Mucosa of gallbladder (tissue), 1 donor: ENCODE data around the gene LRP1B. TPM values are rescaled to one million over a fixed set of nuclear protein-coding genes. Genes with fewer than 3 reads are reported as not detected.
"Not testable (repeated sequence)": the region's sequence is repeated elsewhere in the genome, so short reads cannot be mapped to it uniquely, and the experiment has no call there.

Source experiments
- DNase-seq: peaks from one replicate; pipeline ENCODE4 v3.0.0-alpha.2; 2020; ENCODE audit warnings: low spot score
- total RNA-seq: library from RNA; stranded (reverse); gene quantifications from one replicate; pipeline ENCODE4 v1.2.1, GENCODE V29; 2021
- donor health status: DM: no; HTN: no; CAD: no.

Gene LRP1B
- total RNA-seq, 1 donor from 2014 or later = 0.26 TPM

DNA sequence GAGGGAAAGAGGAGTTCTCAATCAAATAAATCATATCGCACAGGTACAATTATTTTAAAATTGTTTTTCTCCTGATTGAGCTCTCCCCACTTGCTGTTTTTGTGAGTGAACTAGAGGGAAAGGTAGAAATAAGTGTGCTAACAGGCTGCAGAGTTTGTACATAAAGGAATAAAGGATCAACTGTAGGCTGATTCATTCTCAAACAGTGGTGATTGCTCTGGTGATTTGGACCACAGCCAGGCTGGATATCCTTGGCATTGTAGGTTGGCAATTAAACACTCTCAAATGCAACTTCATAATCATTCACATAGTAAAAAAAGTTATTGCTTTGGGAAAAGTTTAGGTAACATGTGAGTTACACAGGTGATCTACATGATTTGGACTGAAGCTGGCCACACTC, 29.8 kb downstream of the LRP1B start:
- no peak for DNase-seq

- no peak for DNase-seq
Observed at GRCh38 chr2:142100139-142100873, 30.5 kb downstream of the LRP1B start.

DNA sequence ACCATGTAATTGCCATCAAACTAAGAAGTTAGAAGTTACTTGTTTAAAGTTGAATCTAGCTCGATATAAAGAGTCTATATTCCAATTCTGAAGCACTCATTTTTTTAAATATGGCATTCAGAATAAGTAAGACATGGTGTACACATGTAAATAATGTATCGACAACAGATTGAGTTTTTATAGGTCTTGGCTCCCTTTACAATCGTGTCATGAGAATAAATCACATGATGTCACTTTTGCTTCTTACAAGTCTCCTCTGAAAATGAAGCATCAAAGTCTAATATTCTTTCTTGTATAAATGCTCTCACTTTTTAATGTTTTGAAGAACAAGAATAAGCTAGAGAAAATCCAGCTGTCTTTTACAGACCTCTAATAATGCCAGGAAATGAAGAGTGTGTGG, 33.1 kb downstream of the LRP1B start:
- DNase-seq = no peak

DNA sequence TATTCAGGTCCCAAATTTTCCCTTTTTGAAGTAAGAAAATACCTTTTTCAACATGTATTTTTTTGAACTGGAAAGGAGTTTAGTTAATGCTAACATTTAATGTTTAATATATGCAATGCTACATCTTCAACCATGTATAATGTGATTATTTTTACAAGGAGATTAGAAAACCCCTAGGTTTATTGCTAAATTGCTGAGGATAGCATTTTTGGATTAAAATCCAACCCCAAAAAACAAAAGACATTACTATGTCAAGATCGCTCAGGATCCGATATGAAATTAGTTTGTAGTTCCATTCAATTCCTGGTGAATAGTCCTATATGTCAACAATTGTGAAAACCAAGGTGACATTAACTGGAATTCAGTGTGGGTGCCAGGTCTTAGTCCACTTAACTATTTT, 35.2 kb downstream of the LRP1B start:
- no peak for DNase-seq

DNA sequence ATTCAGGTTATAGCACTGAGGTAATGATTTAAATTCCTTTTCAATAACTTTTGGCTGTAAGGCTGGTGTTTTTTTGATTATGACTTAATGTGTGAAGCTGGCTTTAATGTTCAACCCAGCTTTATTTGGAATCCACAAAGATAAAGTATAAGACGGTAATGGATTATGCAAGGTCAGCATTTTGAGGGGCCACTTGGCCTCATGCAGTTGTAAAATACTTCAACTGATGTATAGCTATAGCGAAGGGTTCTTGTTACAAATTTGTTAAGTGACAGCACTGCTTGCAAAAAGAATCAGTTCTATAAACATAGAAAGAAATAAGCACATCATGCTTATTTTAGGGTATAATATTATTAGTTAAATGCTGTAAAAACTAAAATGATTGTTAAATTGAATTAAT, 36.6 kb downstream of the LRP1B start:
- DNase-seq = no peak

GRCh38 chr2:142088058-142088568, 42.7 kb downstream of the LRP1B start:
- no peak for DNase-seq

- DNase-seq = not testable (repeated sequence)
Observed at GRCh38 chr2:142087585-142087984, 43.2 kb downstream of the LRP1B start.

DNA sequence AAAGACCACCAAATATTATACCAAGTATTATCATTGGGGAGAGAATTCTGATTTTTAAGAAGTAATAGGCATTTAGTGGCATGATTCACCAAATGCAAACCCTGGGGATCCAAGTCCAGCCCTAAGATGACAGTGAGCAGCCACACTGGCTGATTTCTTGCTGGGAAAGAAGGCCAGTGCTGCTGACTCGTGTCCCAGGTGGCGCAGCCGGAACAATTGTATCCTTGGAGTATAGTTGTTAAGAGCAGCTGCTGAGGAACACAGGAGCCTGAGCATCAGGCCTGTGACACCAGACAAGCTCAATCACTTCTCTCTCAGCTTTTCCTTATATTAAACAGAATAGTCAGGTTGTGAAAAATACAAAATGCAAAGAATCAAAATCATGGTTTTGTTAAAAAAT, 48.4 kb downstream of the LRP1B start:
- no peak for DNase-seq

GRCh38 chr2:142076317-142076716, 54.5 kb downstream of the LRP1B start:
- no peak for DNase-seq

DNA sequence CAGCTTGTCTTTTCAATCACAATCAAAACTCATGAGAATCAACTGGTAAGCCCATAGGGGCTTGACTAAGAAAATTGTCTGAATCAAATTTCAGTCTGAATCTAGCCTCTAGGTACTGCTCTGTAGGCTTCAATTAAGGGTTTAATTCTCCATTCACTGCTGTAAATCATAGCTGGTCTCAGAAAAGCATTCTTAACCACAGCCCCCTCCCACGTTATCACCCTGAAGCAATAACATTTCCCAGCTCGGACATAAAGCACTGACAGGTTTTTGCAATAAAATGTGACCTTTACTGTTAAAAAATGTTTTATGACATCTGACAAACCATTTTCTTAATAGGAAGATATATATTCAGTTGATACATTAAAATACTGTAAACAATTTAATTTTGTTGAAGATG, 55.0 kb downstream of the LRP1B start:
- DNase-seq = no peak

DNA sequence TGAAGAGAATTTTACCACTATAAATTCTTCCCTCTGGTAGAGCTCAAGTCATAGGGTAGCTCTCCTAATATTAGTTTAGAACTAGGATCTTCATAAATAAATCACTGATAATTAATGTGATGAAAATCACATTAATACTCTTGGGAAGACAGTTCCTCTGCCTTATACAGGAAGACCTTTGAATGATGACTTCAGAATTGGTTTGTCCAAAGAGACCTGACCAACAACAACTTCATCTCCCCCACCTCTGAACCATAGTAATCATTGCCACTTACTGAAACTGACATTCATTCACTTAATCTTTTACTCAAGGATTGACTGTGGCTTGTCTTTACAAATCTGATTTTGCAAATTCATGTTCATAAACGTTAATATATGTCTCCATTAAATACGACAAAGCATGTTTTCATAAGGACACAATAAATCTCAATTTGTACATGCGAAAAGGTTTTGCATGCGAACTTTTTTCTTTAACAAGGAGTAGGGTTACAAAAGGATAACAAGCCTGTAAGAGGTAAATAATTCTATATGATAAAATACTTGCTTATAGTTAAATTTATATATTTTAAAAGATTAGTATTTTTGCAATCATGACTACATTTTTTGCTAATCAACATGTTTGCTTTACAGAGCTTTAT, 61.4 kb downstream of the LRP1B start:
- DNase-seq = no peak

DNA sequence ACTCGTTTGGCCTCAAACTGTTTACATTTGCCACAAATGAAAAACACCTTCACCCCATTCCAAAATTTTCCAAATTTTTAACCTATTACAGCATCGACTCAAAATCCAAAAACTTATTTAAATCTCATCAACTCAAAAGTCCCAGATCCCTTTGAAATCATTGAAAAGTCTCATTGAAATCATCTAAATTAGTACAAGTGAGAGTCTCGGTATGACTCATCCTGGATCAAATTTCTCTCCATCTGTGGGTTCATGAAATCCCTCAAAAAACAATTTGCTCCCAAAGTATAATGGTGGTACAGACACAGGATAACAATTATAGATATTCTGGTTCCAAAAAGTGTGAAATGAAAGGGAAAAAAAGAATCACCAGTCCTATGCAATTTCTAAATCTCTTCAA, 65.1 kb downstream of the LRP1B start:
- no peak for DNase-seq

DNA sequence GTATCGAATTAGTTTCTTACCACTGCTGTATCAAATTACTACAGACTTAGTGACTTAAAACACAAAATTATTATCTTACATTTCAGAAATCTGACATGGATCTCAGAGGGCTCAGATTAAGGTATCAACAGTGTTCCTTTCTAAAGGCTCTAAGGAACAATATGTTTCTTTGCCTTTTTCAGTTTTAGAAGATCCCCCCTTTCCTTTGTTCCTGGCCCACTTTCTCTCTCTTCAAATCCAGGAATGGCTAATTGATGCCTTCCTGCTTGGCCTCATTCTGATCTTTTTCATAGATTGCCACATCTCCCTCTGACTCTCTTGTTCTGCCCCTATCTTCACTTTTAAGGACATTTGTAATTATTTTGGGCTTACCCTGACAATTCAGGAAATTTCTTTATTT, 65.7 kb downstream of the LRP1B start:
- no peak for DNase-seq

DNA sequence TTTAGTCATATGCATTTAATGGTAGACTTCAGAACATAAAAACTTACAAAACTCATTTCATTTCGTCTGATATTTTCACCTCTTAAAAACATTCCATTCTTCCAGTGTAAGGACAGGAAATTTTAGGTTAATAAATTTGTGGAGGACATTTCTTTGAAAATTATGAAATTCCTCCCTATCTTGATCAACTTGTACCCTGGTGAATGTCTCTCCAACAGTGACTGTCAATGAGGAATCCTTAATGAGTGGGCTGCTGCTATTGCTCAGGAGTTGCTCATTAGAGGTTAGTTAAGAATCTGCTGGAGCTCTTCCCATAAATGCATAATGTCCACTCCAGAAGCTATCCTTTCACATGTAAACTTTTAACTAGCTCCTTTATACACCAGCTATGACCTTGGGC, 69.1 kb downstream of the LRP1B start:
- no peak for DNase-seq

GRCh38 chr2:142058149-142058548, 72.7 kb downstream of the LRP1B start:
- DNase-seq = no peak

DNA sequence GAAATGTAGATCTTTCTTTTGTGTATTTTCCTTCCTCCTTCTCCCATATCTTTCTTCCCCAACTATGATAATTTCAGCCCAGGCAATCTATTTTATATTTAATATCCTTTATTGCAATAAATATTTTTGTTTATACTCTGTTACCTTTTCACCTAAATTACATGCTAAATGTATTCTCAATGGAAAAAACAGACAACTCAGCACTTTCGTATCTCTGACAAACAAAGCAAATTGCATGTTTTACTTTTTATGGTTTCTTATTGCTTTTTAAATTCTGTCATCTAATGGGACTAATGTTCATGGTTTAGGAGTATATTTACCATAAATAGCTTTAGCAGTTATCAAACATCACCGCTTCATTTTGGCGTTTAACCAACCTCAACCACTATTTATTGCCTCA, 74.0 kb downstream of the LRP1B start:
- DNase-seq = no peak

GRCh38 chr2:142052220-142052863, 78.5 kb downstream of the LRP1B start:
- no peak for DNase-seq

GRCh38 chr2:142048581-142048980, 82.2 kb downstream of the LRP1B start:
- DNase-seq = no peak

GRCh38 chr2:142045641-142046040, 85.2 kb downstream of the LRP1B start:
- no peak for DNase-seq

- no peak for DNase-seq
Observed at GRCh38 chr2:142044197-142044596, 86.6 kb downstream of the LRP1B start.

DNA sequence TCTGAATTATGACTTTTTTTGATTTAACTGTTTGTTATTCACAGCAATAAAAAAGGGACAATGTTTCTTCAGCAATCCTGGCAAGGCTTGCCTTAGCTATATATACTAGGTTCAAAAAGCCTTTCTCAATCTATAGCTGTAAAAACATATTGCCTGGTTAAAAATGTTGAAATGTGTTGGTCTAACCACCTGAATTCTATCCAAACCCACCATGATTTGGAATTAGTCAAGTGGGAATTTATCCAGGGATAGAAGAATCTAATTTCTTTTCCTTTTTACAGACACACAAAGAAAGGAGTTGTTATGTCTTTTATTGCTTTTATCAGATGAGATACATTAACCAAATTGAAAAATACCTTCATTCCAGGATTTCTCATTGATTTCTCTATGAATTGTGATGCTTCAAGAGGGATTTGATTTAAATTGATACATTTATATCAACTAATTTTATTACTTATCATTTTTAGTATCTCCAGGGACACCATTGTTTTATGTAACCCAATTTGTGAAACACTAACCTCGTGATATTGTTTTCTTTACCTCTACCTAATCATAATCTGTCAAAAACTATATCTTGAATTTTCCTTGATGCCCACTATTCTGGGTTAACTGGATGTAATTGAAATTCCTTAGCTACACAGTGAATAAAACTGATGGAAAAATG, 88.1 kb downstream of the LRP1B start:
- DNase-seq = no peak

GRCh38 chr2:142041996-142042395, 88.8 kb downstream of the LRP1B start:
- DNase-seq = no peak
